GM19099 (cell line): ENCODE data around the gene PROC.

Experiments
- POLR2A ChIP-seq: IDR thresholded peaks from 3 replicates; pipeline ENCODE4 v1.6.1; 2011; ENCODE audit warnings: low read depth; ENCODE audit not compliant: insufficient read length; ENCODE audit errors: extremely low read depth

PROC gene

DNA sequence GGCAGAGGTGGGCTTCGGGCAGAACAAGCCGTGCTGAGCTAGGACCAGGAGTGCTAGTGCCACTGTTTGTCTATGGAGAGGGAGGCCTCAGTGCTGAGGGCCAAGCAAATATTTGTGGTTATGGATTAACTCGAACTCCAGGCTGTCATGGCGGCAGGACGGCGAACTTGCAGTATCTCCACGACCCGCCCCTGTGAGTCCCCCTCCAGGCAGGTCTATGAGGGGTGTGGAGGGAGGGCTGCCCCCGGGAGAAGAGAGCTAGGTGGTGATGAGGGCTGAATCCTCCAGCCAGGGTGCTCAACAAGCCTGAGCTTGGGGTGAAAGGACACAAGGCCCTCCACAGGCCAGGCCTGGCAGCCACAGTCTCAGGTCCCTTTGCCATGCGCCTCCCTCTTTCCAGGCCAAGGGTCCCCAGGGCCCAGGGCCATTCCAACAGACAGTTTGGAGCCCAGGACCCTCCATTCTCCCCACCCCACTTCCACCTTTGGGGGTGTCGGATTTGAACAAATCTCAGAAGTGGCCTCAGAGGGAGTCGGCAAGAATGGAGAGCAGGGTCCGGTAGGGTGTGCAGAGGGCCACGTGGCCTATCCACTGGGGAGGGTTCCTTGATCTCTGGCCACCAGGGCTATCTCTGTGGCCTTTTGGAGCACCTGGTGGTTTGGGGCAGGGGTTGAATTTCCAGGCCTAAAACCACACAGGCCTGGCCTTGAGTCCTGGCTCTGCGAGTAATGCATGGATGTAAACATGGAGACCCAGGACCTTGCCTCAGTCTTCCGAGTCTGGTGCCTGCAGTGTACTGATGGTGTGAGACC is at the start of gene PROC:
PROC (plus strand) TSS at position 128 of the 812 bp plus-strand sequence. CDS start 1,516 bp downstream, outside the sequence.
- no peak for TF ChIP-seq POLR2A

DNA sequence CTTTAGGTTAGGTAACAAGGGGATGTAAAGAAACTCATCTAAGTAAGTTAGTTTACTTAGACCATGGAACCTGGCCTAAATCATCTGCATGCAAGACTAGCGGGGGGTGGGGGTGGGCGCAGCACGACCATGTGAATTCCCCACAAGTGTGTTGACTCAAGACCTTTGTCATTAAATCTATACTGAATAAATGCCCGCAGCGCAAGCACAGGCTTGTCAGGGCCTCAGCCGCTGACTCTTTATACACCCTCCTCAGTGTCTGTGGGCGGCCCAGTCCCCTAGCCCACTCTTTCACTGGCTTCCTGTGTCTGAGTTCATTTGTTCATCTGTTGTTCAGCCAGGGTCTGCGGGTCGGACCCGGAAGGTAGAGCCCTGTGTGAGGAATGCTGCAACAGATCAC is 48.2 kb upstream of the PROC start:
- TF ChIP-seq POLR2A = no peak

DNA sequence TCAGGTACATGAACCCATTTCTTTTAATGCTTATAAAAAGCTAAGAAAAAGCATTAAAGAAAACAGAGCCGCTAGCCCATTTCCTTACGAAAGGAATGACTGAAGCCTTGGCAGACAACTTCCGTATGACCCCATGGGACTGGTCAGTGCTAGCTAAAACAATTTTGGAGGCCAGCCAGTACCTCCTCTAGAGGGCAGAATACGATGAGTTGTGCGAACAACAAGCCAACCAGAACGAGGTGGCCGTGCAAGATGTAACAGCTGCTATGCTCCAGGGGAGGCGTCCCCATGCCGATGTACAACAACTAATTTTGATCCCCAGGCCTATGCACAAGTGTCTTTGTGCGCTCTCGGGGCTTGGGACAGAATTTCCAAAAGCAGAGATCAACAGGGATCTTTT is 47.2 kb upstream of the PROC start:
- no peak for TF ChIP-seq POLR2A

DNA sequence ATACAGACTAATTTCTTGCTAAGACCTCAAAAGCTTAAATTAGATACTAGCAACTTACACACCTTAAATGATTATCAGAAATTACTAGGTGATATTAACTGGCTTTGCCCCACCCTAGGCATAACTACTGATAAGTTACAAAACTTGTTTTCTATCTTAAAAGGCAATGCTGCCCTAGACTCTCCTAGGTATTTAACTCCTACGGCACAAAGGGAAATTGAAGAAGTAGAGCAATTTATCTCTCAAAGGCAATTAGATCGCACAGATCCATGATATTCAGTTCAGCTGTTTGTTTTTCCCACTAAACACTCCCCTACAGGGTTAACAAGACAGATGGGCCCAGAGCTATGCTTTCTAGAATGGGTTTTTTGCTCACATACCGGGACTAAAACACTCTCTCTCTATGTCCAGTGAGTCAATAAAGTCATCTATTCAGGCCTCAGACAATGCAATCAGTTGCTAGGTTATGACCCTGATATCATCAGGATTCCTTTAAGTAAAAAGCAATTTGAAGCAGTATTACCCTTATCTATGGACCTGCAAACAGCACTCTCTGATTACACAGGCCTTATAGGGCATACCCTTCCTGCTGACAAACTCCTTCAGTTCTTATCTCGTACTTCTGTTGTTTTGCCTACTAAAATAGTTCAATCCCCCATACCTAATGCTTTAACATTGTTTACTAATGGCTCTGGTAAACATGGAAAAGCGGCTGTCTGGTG is 44.7 kb upstream of the PROC start:
- no peak for TF ChIP-seq POLR2A

- TF ChIP-seq POLR2A = no peak
Observed at GRCh38 chr2:127376257-127376656, 42.0 kb upstream of the PROC start.

GRCh38 chr2:127377262-127377661 is 41.0 kb upstream of the PROC start:
- TF ChIP-seq POLR2A = no peak

DNA sequence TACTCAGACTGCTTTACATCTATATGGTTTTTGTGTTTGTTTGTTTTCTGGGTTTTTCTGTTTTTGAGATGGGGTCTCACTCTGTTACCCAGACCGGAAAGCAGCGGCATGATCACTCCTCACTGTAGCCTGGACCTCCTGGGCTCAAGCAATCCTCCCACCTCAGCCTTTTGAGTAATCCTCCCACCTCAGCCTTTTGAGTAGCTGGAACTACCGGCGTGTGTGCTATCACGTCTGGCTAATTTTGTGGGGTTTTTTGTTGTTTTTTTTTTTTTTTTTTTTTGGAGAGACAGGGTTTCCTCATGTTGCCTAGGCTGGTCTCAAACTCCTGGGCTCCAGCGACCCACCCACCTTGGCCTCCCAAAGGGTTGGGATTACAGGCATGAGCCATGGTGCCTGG is 39.5 kb upstream of the PROC start:
- TF ChIP-seq POLR2A = no peak

- no peak for TF ChIP-seq POLR2A
Observed at GRCh38 chr2:127379712-127380355, 38.4 kb upstream of the PROC start.

- TF ChIP-seq POLR2A = no peak
Observed at GRCh38 chr2:127381762-127382161, 36.5 kb upstream of the PROC start.

GRCh38 chr2:127382831-127383230 is 35.4 kb upstream of the PROC start:
- no peak for TF ChIP-seq POLR2A

DNA sequence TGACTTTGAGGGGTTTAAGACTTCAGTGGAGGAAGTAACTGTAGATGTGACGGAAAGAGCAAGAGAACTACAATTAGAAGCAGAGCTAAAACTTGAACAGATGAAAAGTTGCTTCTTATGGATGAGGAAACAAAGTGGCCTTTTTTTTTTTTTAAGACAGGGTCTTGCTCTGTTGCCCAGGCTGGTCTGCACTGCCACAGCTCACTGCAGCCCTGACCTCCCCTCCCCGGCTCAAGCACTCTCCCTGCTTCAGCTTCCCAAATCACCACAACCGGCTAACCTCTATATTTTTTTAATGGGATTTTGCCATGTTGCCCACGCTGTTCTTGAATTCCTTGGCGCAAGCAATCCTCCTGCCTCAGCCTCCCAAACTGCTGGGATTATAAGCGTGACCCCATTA is 33.7 kb upstream of the PROC start:
- no peak for TF ChIP-seq POLR2A

DNA sequence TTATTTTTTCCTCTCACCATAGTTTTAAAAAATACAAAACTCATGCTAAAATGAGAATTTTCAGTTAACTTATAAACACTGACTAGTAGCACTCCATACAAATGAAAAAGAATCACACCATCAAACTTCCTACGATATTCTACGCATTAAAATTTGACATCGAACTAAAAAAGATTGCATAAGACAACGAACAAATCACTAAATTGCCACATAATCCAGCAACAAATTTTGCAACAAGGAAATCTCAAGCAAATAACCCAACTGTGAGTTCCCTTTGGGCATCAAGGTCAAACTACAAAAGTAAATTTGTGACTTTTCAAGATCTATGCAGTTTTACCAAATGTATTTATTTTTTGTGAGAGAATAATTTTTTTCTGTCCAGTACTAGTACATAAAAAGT is 32.0 kb upstream of the PROC start:
- no peak for TF ChIP-seq POLR2A

GRCh38 chr2:127386764-127387654 is 31.2 kb upstream of the PROC start:
- no peak for TF ChIP-seq POLR2A

DNA sequence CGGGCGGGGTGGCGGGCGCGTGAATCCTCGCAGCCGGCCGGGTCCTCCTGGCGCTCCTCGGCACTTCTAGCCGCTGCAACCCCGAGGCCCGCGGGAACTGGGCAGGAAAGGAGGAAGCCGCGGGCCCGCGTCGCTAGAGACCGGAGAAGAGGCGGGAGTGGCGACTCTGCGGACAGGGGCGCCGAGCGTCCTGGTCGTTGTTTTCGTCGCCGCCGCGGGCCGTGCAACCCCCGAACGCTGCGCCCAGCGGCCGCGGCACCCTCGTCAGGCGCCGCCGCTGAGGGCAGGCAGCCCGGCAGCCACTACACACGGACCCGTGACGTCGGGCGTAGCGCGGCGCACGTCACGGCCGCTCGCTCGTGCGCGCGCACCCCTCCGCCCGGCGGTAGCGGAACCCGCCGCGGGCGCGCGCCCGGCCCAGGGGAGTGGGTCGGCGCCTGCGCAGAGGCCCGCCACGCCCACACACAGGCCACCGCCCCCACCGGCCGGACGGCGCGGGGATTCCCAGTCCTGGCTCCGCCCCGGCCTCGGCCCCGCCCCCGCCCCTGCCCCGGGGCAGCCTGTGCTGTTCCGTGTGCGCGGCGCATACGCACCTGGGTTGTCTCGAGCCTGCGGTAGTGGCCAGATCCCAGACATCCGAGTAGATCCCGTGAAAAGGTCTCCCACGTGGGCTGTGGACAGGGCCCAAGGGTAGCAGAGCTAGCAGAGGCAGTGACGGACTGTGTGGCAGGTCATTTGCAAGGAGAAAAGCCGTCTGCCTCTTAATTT is 30.4 kb upstream of the PROC start, which contains the start of gene MAP3K2:
MAP3K2 (minus strand) TSS at position 321 of the 768 bp plus-strand sequence. CDS start 44,846 bp downstream, outside the sequence.
- TF ChIP-seq POLR2A = peak; percentile 87
